NCI-H748 treated with DMSO at 0.1 percent for 48 hours (cell line): ENCODE measurements around the gene KIF26A.

Experiments used
- DNase-seq: peaks from one replicate; lab custom pipeline; 2025; lab: John Stamatoyannopoulos, UW

Gene KIF26A

GRCh38 chr14:104157016-104157928 is 18.9 kb downstream of the KIF26A start:
- DNase-seq: no peak

- no peak for DNase-seq
Measured at GRCh38 chr14:104158827-104159798, 20.7 kb downstream of the KIF26A start.

- DNase-seq: no peak
Measured at GRCh38 chr14:104159990-104160389, 21.6 kb downstream of the KIF26A start.

- no peak for DNase-seq
Measured at GRCh38 chr14:104161602-104162367, 23.4 kb downstream of the KIF26A start.

GRCh38 chr14:104162495-104162894 is 24.1 kb downstream of the KIF26A start:
- no peak for DNase-seq

GRCh38 chr14:104163541-104163940 is 25.2 kb downstream of the KIF26A start:
- no peak for DNase-seq

GRCh38 chr14:104164041-104164440 is 25.7 kb downstream of the KIF26A start:
- DNase-seq: no peak

GRCh38 chr14:104164512-104164911 is 26.1 kb downstream of the KIF26A start:
- DNase-seq: no peak

- no peak for DNase-seq
Measured at GRCh38 chr14:104166698-104167097, 28.3 kb downstream of the KIF26A start.

- DNase-seq: no peak
Measured at GRCh38 chr14:104168603-104169002, 30.2 kb downstream of the KIF26A start.

GRCh38 chr14:104169005-104169698 is 30.8 kb downstream of the KIF26A start:
- no peak for DNase-seq

- DNase-seq: no peak
Measured at GRCh38 chr14:104169699-104170479, 31.5 kb downstream of the KIF26A start.

- no peak for DNase-seq
Measured at GRCh38 chr14:104171029-104171697, 32.8 kb downstream of the KIF26A start.

GRCh38 chr14:104171895-104172294 is 33.5 kb downstream of the KIF26A start:
- DNase-seq: no peak

- no peak for DNase-seq
Measured at GRCh38 chr14:104172349-104172748, 34.0 kb downstream of the KIF26A start.

- DNase-seq: no peak
Measured at GRCh38 chr14:104172880-104173279, 34.5 kb downstream of the KIF26A start.

- no peak for DNase-seq
Measured at GRCh38 chr14:104174051-104174450, 35.7 kb downstream of the KIF26A start.

- no peak for DNase-seq
Measured at GRCh38 chr14:104175041-104175440, 36.7 kb downstream of the KIF26A start.

- no peak for DNase-seq
Measured at GRCh38 chr14:104175811-104176210, 37.4 kb downstream of the KIF26A start.

GRCh38 chr14:104176611-104177010 is 38.2 kb downstream of the KIF26A start:
- DNase-seq: no peak
